ENCODE measurements around the gene AFF1.
A peak's percentile ranks its signal among the peaks of the same experiment; 100 is the strongest.

AFF1 gene

GRCh38 chr4:86934771-86935565 is at the start of gene AFF1:
Gene AFF1 (plus strand): TSS chr4:86935011. CDS start chr4:86948534, 13,523 bp downstream.
- peak; percentile 86 for DNase-seq (ENCODE audit: low spot score)

- DNase-seq (ENCODE audit: low spot score), result no peak
These were observed 44.0 kb upstream of the AFF1 start for GRCh38 chr4:86890790-86891189.

- DNase-seq (ENCODE audit: low spot score), result peak; percentile 83
These were observed 42.8 kb upstream of the AFF1 start, which contains the start of gene C4orf36 for GRCh38 chr4:86891762-86892635. Gene C4orf36 (minus strand): TSS chr4:86892422. CDS start chr4:86891520, 902 bp downstream.

GRCh38 chr4:86892636-86892960 is 42.2 kb upstream of the AFF1 start:
- no peak for DNase-seq (ENCODE audit: low spot score)

- no peak for DNase-seq (ENCODE audit: low spot score)
These were observed 41.7 kb upstream of the AFF1 start for GRCh38 chr4:86893136-86893535.

- DNase-seq (ENCODE audit: low spot score), result no peak
These were observed 40.4 kb upstream of the AFF1 start for GRCh38 chr4:86894455-86894854.

GRCh38 chr4:86895692-86896488 is 38.9 kb upstream of the AFF1 start:
- DNase-seq (ENCODE audit: low spot score), result peak; percentile 77

- no peak for DNase-seq (ENCODE audit: low spot score)
These were observed 38.2 kb upstream of the AFF1 start for GRCh38 chr4:86896596-86896995.

- DNase-seq (ENCODE audit: low spot score), result no peak
These were observed 36.2 kb upstream of the AFF1 start for GRCh38 chr4:86898562-86898961.

GRCh38 chr4:86901864-86902263 is 32.9 kb upstream of the AFF1 start:
- DNase-seq (ENCODE audit: low spot score), result no peak

- DNase-seq (ENCODE audit: low spot score), result no peak
These were observed 26.6 kb upstream of the AFF1 start for GRCh38 chr4:86908251-86908657.

- DNase-seq (ENCODE audit: low spot score), result no peak
These were observed 25.1 kb upstream of the AFF1 start for GRCh38 chr4:86909546-86910295.

GRCh38 chr4:86910369-86910768 is 24.4 kb upstream of the AFF1 start:
- DNase-seq (ENCODE audit: low spot score), result no peak

- no peak for DNase-seq (ENCODE audit: low spot score)
These were observed 23.8 kb upstream of the AFF1 start for GRCh38 chr4:86910820-86911684.

- no peak for DNase-seq (ENCODE audit: low spot score)
These were observed 18.4 kb upstream of the AFF1 start for GRCh38 chr4:86916392-86916791.

- no peak for DNase-seq (ENCODE audit: low spot score)
These were observed 17.4 kb upstream of the AFF1 start for GRCh38 chr4:86917212-86918039.

GRCh38 chr4:86918539-86919072 is 16.2 kb upstream of the AFF1 start:
- no peak for DNase-seq (ENCODE audit: low spot score)

- no peak for DNase-seq (ENCODE audit: low spot score)
These were observed 15.1 kb upstream of the AFF1 start for GRCh38 chr4:86919561-86920223.
